Activated CD4-positive, alpha-beta T cell treated with anti-CD3 and anti-CD28 coated beads for 4 hours (primary cell): Measurements from ENCODE around the gene PDLIM5.

Source experiments
- DNase-seq, 2 donors: peaks; one replicate each; pipeline ENCODE4 v3.0.0-alpha.2; 2020

PDLIM5 gene

GRCh38 chr4:94430406-94430805, 21.3 kb upstream of the PDLIM5 start:
- no peak for DNase-seq

GRCh38 chr4:94431388-94431787, 20.4 kb upstream of the PDLIM5 start:
- DNase-seq = no peak

GRCh38 chr4:94434505-94434904, 17.2 kb upstream of the PDLIM5 start:
- DNase-seq = no peak

- no peak for DNase-seq
Observed at GRCh38 chr4:94435874-94436273, 15.9 kb upstream of the PDLIM5 start.

- no peak for DNase-seq
Observed at GRCh38 chr4:94436512-94436911, 15.2 kb upstream of the PDLIM5 start.

GRCh38 chr4:94439606-94440005, 12.1 kb upstream of the PDLIM5 start:
- no peak for DNase-seq

GRCh38 chr4:94441838-94442237, 9.9 kb upstream of the PDLIM5 start:
- DNase-seq = no peak

DNA sequence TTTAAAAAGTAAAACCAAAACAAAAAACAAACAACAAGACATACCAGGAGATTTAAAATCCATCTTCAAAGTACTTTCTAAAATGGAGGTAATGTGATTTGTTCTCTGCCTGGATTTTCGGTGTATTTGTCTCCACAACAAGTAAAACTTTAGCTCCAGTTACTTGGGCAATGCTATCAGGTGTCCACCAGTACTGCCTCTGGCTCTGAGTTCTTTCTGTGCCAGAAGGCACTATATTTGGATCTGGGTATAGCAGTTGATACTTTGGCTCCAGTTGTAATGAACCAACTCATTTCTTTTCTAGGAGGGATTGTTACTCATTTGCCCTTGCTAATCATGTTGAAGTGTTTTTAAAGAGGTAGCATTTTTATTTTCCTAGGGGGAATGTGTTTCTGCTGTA, 9.5 kb upstream of the PDLIM5 start:
- no peak for DNase-seq

DNA sequence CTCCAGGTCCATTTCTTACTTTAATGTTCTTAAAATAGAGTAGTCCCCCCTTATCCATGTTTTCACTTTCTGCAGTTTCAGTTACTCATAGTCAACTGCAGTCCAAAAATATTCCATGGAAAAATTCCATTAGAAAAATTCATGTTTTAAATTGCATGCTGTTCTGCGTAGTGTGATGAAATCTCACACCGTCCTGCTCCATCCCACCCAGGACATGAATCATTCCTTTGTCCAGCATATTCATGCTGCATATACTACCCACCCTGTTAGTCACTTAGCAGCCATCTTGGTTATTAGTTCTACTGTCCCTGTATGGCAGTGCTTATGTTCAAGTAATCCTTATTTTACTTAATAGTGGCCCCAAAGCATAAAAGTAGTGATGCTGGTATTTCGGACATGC, 5.4 kb upstream of the PDLIM5 start:
- no peak for DNase-seq

DNA sequence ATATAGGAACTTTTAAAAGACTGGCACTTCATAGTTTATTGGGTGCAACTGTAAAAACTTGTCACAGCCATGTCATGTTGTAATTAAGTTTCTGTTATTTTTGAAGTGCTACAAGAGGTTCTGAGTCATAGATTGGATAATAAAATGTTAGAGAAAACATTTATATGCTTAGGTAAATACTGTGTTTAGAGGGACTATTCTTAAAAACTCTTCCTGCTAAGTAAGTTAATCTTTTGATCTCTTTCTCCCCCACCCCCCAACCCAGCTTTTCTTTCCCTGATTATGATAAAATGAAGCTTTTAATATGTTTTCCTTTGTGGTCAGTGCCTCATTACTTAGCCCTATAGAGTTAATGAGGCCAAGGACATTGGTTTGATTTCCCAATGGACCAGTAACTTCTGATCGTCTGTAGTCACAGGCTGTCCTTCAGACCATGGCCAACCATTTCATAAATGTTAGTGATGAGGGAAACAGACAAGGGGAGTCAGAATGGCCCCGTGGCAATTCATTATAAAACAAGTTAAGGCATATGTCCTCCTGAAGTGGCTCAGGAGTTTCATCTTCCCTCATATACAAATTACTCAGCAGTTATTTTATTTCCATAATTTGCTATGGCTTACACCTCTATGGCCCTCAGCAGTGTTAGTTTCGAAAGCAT, 3.9 kb upstream of the PDLIM5 start:
- no peak for DNase-seq

- DNase-seq = no peak
Observed at GRCh38 chr4:94448815-94449375, 2.8 kb upstream of the PDLIM5 start.

GRCh38 chr4:94451051-94451694, 569 bp upstream of the PDLIM5 start:
- no peak for DNase-seq

DNA sequence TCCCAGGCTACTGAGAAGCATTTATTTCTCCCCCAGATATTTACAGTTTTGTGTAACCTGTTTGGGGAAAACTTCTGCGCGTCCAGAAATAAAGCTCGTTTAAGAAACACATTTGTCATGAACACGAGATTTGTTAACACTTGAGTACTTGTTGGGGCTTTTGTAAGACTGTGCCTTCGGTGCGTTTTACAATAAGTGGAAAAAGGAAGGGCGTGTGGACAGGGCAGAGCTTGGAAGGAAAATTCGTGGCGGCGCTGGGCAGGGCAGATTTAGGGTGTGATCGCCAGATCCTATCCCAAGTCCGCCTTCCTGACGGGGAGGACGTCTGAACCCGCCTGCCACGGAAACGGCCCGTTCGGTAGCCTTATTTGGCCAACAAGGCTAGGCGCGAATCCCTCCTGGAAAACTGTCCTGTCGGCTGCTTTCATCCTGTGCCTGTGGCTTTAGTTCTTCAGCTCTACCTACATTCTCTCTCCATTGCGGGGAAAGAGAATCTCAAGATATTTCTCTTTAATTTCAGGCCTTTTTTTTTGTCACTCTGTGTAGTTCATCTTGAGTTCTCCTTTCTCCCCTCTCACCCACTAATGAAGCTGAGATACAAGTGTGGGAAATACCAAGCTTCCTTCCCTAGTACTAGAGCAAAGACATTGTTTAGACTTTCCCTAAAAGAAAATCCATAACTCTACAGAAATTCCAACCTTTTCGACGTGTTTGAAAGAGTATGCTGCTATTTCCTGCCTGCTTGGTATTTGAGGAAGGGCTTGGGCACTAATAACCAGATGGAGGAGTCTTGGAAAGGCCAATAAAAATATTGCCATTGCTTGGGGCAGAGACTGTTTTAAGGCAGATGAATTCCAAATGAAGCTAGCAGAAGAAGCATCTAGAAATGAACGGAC, 982 bp downstream of the PDLIM5 start:
- peak; percentile 3 to 4 for DNase-seq

- no peak for DNase-seq
Observed at GRCh38 chr4:94453391-94453963, 1.7 kb downstream of the PDLIM5 start.

DNA sequence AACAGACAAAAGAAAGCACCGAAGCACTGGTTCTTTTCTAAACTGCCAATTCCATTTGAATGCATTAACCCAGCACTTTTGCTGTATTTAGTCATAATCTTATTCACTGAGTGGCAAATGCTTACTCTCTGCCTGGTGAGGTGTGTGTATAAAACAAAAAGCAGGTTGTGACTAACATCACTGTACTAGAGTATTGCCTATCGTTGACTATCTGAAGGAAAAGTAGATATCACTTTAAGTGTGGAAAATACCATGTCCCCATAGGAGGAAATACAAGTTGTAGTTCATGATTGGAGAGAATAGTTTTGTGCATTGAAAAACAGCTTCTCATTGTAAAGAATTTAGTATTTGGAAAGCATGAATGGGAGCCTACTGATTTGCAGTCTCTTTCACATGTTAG, 2.7 kb downstream of the PDLIM5 start:
- no peak for DNase-seq

DNA sequence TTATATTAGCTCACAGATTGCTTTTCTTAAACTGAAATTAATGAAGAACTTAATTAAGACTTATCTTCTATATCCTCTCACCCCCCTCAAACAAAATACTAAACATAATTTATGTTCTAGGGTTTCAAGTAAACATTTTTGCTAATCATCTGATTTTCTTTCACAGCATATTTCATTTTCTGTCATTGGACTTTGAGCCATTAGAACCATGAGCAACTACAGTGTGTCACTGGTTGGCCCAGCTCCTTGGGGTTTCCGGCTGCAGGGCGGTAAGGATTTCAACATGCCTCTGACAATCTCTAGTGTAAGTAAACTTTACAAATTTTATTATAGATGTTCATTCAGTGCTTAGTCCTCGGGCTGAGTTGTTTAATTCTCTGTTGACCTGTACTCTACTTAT, 3.3 kb downstream of the PDLIM5 start:
- DNase-seq = no peak

DNA sequence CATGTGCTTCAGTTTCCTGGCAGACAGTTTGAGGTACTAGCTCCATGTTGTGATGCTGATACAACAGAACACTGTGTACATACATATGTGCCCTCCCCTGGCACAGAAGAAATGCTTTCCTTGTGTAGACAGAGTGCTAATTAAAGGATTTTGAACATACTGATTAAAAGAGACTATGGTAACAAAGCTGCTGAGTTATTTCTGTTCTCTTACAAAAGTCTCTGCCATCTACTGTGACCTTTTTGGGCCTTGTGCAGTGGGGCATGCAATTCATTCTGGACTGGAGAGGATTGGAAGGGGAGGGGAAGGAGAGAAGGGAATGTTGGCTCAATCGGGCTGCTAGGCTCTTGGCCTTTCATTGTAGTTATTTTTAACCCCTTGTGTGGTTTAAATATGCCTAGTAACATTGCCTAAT, 6.0 kb downstream of the PDLIM5 start:
- DNase-seq = no peak

- no peak for DNase-seq
Observed at GRCh38 chr4:94458682-94459081, 6.9 kb downstream of the PDLIM5 start.

DNA sequence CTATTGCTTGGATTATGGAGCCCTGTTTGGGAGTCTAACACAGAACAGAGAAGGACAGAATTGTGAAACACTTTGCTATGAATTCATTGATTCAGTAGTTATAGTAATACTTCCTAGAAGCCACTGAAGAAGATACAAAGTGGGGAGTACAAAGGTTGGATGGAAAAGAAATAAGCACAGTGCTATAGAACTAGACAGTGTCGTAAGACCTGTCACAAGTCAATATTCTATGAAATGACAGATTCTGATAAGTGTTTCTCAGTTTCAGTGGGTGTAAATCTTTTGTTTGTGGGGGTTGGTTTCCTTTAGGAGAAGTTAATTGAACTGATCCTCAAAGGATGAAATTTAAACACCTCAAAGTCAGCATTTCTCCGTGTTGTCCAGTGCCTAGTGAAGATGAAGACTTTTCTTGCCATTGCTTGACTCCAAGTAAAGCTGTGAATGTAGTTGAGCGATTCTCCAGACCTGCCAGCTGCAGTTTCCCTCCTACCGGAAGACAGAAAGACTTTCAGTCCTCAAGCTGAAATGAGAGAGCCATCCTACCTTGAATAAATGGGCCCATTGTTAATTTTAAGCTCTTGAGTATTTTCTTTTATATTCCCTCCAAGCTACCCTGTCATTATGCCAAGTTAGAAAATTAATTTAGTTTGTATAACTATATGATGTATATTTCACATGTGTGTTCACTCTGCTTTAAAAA, 7.9 kb downstream of the PDLIM5 start:
- no peak for DNase-seq

- DNase-seq = no peak
Observed at GRCh38 chr4:94461506-94461905, 9.8 kb downstream of the PDLIM5 start.

DNA sequence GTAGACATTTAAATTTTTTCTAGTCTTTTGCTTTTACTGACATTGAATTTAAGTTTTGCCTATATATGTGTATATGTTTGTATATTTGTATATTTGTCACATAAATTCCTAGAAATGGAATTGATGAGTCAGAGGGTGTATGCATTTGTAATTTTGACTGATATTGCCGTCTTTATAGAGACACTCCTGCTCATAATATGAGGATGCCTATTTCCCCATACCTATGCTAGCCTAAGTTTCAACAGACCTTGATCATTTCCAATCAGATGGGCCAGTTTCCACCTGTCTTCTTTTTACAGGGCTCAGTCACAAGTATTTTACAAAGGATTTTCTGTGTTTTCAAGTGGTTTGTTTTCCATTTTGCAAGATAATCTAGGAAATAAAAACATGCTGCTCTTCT, 10.8 kb downstream of the PDLIM5 start:
- DNase-seq = no peak

DNA sequence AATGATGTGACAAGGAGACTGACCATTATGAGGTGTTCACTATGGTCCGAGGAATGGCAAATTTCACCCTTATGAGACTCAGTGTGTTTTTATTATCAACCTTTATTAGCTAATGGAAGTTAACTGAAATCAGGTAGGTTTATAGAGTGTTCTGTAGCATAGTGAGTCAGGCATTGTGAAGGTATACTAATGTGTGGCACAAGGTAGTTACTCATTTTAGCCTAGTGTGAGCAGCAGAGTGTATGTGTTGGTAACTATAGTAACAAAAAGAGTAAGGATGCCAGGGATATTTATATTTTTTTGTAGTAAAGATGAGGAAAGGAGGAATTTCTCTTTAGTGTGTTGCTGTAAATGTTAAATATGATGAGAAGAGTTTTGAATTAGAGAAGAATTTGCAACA, 12.0 kb downstream of the PDLIM5 start:
- no peak for DNase-seq

DNA sequence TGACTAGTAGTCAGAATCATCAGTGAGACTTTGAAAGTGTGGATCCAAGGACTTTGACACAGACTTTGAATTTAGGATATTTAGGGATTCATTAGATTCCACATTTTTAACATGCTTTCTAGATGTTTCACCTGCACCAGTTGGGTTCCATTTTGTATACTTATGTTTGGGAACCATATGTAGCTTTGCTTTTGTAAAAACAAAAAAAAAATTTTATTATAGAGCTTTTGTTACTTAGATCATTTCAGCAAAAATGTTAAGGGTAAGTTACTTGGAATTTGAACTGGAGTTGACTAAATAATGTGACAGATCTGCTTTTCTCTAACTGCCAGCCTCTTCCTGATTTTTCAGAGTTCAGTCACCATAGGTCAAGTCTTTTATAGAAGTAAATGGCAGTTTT, 14.6 kb downstream of the PDLIM5 start:
- DNase-seq = no peak
